Measurements from ENCODE around the gene SV2B.

Gene SV2B

GRCh38 chr15:91200101-91200754, 100.2 kb downstream of the SV2B start:
- no peak for DNase-seq

- no peak for DNase-seq
Observed at GRCh38 chr15:91202510-91203102, 102.5 kb downstream of the SV2B start.

GRCh38 chr15:91203619-91204203, 103.7 kb downstream of the SV2B start:
- no peak for DNase-seq

- DNase-seq = no peak
Observed at GRCh38 chr15:91208371-91208770, 108.3 kb downstream of the SV2B start.

GRCh38 chr15:91209318-91209717, 109.3 kb downstream of the SV2B start:
- DNase-seq = no peak

GRCh38 chr15:91209726-91210125, 109.7 kb downstream of the SV2B start:
- no peak for DNase-seq

- DNase-seq = no peak
Observed at GRCh38 chr15:91214675-91215590, 114.9 kb downstream of the SV2B start.

- no peak for DNase-seq
Observed at GRCh38 chr15:91216000-91216399, 115.9 kb downstream of the SV2B start.

- DNase-seq = no peak
Observed at GRCh38 chr15:91219206-91219605, 119.1 kb downstream of the SV2B start.

- no peak for DNase-seq
Observed at GRCh38 chr15:91222052-91222451, 122.0 kb downstream of the SV2B start.

GRCh38 chr15:91223863-91224262, 123.8 kb downstream of the SV2B start:
- DNase-seq = no peak

- no peak for DNase-seq
Observed at GRCh38 chr15:91224755-91225380, 124.8 kb downstream of the SV2B start.

- DNase-seq = no peak
Observed at GRCh38 chr15:91225741-91226140, 125.7 kb downstream of the SV2B start.

- DNase-seq = no peak
Observed at GRCh38 chr15:91227117-91227516, 127.1 kb downstream of the SV2B start.

GRCh38 chr15:91227766-91228165, 127.7 kb downstream of the SV2B start:
- no peak for DNase-seq

- no peak for DNase-seq
Observed at GRCh38 chr15:91228383-91228782, 128.3 kb downstream of the SV2B start.

GRCh38 chr15:91228890-91229289, 128.8 kb downstream of the SV2B start:
- no peak for DNase-seq

GRCh38 chr15:91231703-91232102, 131.6 kb downstream of the SV2B start:
- no peak for DNase-seq

- DNase-seq = no peak
Observed at GRCh38 chr15:91234759-91235158, 134.7 kb downstream of the SV2B start.

- DNase-seq = no peak
Observed at GRCh38 chr15:91235376-91235775, 135.3 kb downstream of the SV2B start.

GRCh38 chr15:91237445-91237844, 137.4 kb downstream of the SV2B start:
- DNase-seq = no peak

GRCh38 chr15:91238644-91239425, 138.8 kb downstream of the SV2B start:
- no peak for DNase-seq

All from NK-92 treated with Interleukin-12 subunit alpha and Interleukin-12 subunit beta, amount 100 ng/mL, for 24 hours (cell line).